ENCODE results near the gene TBX6. TPM values are rescaled to one million over a fixed set of nuclear protein-coding genes. Genes with fewer than 3 reads are reported as not detected.
A peak's percentile ranks its signal among the peaks of the same experiment; 100 is the strongest.

TBX6 gene
- total RNA-seq, 1 donor from 2014 or later: 1.4 TPM

- ATAC-seq (peak; percentile 50), DNase-seq (peak; percentile 88)
- Histone ChIP-seq H3K4me1 (peaks cover 30% of the 10 kb centered on the region), H3K9me3 (no peaks in the 10 kb centered on the region), H3K36me3 (peaks cover 24% of the 10 kb centered on the region), H3K4me3 (peak overlapping the region; percentile 87), H3K27me3 (no peaks in the 10 kb centered on the region), H3K27ac (peak overlapping the region; percentile 99)
- intact Hi-C loops (cut with DNase I): no loop called here
- peak; percentile 36 for TF ChIP-seq CTCF (IDR thresholded peaks at IDR 0.05)
Observed at GRCh38 chr16:30063893-30064728, 27.6 kb downstream of the TBX6 start.

GRCh38 chr16:30063278-30063892 is 28.3 kb downstream of the TBX6 start:
- Histone ChIP-seq H3K9me3 (no peaks in the 10 kb centered on the region), H3K27ac (peak overlapping the region; percentile 99), H3K36me3 (peaks cover 16% of the 10 kb centered on the region), H3K4me1 (peaks cover 27% of the 10 kb centered on the region), H3K27me3 (no peaks in the 10 kb centered on the region), H3K4me3 (peak overlapping the region; percentile 87)
- no peak for ATAC-seq
- no peak for TF ChIP-seq CTCF (IDR thresholded peaks at IDR 0.05)
- no peak for DNase-seq
- intact Hi-C loops (cut with DNase I): no loop called here

GRCh38 chr16:30060836-30061554 is 30.7 kb downstream of the TBX6 start:
- no peaks in the 10 kb centered on the region for H3K27me3 ChIP-seq
- intact Hi-C loops (cut with DNase I): no loop called here
- H3K4me3 ChIP-seq: no peak overlapping the region
- H3K9me3 ChIP-seq: no peaks in the 10 kb centered on the region
- H3K4me1 ChIP-seq: peaks cover 10% of the 10 kb centered on the region
- no peaks in the 10 kb centered on the region for H3K36me3 ChIP-seq
- TF ChIP-seq CTCF (IDR thresholded peaks at IDR 0.05): no peak
- DNase-seq: no peak
- no peak overlapping the region for H3K27ac ChIP-seq
- ATAC-seq: no peak

GRCh38 chr16:30060346-30060745 is 31.4 kb downstream of the TBX6 start:
- Histone ChIP-seq H3K4me1 (peaks cover 10% of the 10 kb centered on the region), H3K36me3 (no peaks in the 10 kb centered on the region), H3K9me3 (no peaks in the 10 kb centered on the region), H3K27me3 (no peaks in the 10 kb centered on the region), H3K4me3 (no peak overlapping the region), H3K27ac (no peak overlapping the region)
- intact Hi-C loops (cut with DNase I): no loop called here
- DNase-seq (no peak), ATAC-seq (no peak)
- TF ChIP-seq CTCF (IDR thresholded peaks at IDR 0.05): no peak

- no peaks in the 10 kb centered on the region for H3K9me3 ChIP-seq
- H3K27ac ChIP-seq: no peak overlapping the region
- TF ChIP-seq CTCF (IDR thresholded peaks at IDR 0.05): peak; percentile 42
- H3K36me3 ChIP-seq: no peaks in the 10 kb centered on the region
- H3K4me1 ChIP-seq: peaks cover 8% of the 10 kb centered on the region
- no peak overlapping the region for H3K4me3 ChIP-seq
- DNase-seq (peak; percentile 73), ATAC-seq (peak; percentile 57)
- intact Hi-C loops (cut with DNase I): no loop called here
- no peaks in the 10 kb centered on the region for H3K27me3 ChIP-seq
Observed at GRCh38 chr16:30054959-30055553, 36.7 kb downstream of the TBX6 start.

Measured in upper lobe of right lung (tissue), 1 donor.